ENCODE data around the gene HSPG2.

DNA sequence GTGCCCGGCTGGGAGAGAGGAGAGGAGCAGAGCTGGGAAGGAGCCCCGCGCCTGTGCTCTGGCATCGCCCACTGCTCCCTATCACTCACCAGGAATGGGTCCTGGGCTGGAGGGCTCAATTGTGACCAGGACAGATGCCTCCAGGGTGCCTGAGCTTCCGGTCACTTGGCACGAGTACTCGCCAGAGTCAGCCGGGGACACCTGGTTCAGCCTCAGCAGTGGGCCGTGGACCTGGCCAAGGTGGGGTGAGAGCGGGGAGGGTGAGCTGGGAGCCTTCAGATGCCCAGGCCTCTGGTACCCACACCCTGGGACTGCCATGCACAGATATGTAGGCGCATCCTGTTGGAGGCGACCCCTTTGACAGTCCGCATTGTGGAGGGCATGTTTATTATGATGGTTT lies 93.9 kb downstream of the HSPG2 start:
- TF ChIP-seq, protein P1, sequence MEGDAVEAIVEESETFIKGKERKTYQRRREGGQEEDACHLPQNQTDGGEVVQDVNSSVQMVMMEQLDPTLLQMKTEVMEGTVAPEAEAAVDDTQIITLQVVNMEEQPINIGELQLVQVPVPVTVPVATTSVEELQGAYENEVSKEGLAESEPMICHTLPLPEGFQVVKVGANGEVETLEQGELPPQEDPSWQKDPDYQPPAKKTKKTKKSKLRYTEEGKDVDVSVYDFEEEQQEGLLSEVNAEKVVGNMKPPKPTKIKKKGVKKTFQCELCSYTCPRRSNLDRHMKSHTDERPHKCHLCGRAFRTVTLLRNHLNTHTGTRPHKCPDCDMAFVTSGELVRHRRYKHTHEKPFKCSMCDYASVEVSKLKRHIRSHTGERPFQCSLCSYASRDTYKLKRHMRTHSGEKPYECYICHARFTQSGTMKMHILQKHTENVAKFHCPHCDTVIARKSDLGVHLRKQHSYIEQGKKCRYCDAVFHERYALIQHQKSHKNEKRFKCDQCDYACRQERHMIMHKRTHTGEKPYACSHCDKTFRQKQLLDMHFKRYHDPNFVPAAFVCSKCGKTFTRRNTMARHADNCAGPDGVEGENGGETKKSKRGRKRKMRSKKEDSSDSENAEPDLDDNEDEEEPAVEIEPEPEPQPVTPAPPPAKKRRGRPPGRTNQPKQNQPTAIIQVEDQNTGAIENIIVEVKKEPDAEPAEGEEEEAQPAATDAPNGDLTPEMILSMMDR (IDR thresholded peaks at IDR 0.05; ENCODE audit: control extremely low read depth in 1 of 3, insufficient read depth in 1 of 3, low read depth in 1 of 3, low read length in 3 of 3), result no peak
- TF ChIP-seq RAD21 (IDR thresholded peaks at IDR 0.05 in 1 of 2, conservative IDR thresholded peaks at IDR 0.05 in 1 of 2; ENCODE audit: low read depth in 2 of 2, low read length in 2 of 2), result no peak
- TF ChIP-seq POLR2AphosphoS5 (IDR thresholded peaks at IDR 0.05; ENCODE audit: low read depth, low read length), result no peak
- no peak for TF ChIP-seq EZH2 (IDR thresholded peaks at IDR 0.05; ENCODE audit: low read depth, low read length, severe bottlenecking)
- TF ChIP-seq NANOG (IDR thresholded peaks at IDR 0.05; ENCODE audit: insufficient read depth, low read depth, low read length, poor library complexity, severe bottlenecking), result no peak
- TF ChIP-seq, protein P2, sequence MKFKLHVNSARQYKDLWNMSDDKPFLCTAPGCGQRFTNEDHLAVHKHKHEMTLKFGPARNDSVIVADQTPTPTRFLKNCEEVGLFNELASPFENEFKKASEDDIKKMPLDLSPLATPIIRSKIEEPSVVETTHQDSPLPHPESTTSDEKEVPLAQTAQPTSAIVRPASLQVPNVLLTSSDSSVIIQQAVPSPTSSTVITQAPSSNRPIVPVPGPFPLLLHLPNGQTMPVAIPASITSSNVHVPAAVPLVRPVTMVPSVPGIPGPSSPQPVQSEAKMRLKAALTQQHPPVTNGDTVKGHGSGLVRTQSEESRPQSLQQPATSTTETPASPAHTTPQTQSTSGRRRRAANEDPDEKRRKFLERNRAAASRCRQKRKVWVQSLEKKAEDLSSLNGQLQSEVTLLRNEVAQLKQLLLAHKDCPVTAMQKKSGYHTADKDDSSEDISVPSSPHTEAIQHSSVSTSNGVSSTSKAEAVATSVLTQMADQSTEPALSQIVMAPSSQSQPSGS (IDR thresholded peaks at IDR 0.05; ENCODE audit: low read length), result no peak
- TF ChIP-seq CEBPB (IDR thresholded peaks at IDR 0.05; ENCODE audit: low read depth, low read length), result no peak
- TF ChIP-seq, protein P3, sequence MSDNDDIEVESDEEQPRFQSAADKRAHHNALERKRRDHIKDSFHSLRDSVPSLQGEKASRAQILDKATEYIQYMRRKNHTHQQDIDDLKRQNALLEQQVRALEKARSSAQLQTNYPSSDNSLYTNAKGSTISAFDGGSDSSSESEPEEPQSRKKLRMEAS (IDR thresholded peaks at IDR 0.05), result no peak
- TF ChIP-seq SRF (IDR thresholded peaks at IDR 0.05; ENCODE audit: low read depth, low read length), result no peak
- TF ChIP-seq BACH1 (IDR thresholded peaks at IDR 0.05; ENCODE audit: low read length), result no peak
